HUES64 (cell line): ENCODE data around the gene ZC3H10.
A peak's percentile ranks its signal among the peaks of the same experiment; 100 is the strongest.

ENCODE experiments used
- H3K27ac ChIP-seq: 2 replicates; pipeline ENCODE4 v1.7.0; 2013; ENCODE audit warnings: low read depth, low read length, inconsistent platforms
- H3K27me3 ChIP-seq: 2 replicates; pipeline ENCODE4 v1.6.1; 2013; ENCODE audit warnings: mild to moderate bottlenecking, low read length; ENCODE audit not compliant: insufficient read depth
- H3K36me3 ChIP-seq: 2 replicates; pipeline ENCODE4 v1.6.1; 2013; ENCODE audit warnings: mild to moderate bottlenecking, low read length; ENCODE audit not compliant: insufficient read depth
- H3K4me1 ChIP-seq: 2 replicates; pipeline ENCODE4 v1.6.1; 2013; ENCODE audit warnings: mild to moderate bottlenecking, low read length, moderate library complexity; ENCODE audit not compliant: insufficient read depth
- H3K4me3 ChIP-seq: 2 replicates; pipeline ENCODE4 v1.5.1; 2013; ENCODE audit warnings: mild to moderate bottlenecking, low read length, moderate library complexity
- H3K9ac ChIP-seq: 2 replicates; pipeline ENCODE4 v1.6.1; 2013; ENCODE audit warnings: mild to moderate bottlenecking, low read depth, low read length
- H3K9me3 ChIP-seq: 2 replicates; pipeline ENCODE4 v1.6.1; 2013; ENCODE audit warnings: low read depth, low read length; ENCODE audit not compliant: insufficient read depth
- WGBS: fragments of 150-250, 120-280 bp; methylation state at CpG from one replicate; pipeline ENCODE4 v1.1.7; 2013; ENCODE audit warnings: missing lambda C conversion rate; 5-methylcytosine and 5-hydroxymethylcytosine counted together

ZC3H10 gene

GRCh38 chr12:56081393-56082347, 36.4 kb upstream of the ZC3H10 start:
- 66% methylated on average over 6 of the region's 6 CpGs for WGBS
- H3K4me3 ChIP-seq, result peak overlapping the region; percentile 84
- H3K27me3 ChIP-seq, result no peaks in the 10 kb centered on the region; the same call in 1 of the 2 replicates
- H3K9me3 ChIP-seq, result peaks cover 2% of the 10 kb centered on the region; the same call in 1 of the 2 replicates
- 0 out of 2 replicates have a peak overlapping the region, but pooled peaks have one; percentile 82 for H3K9ac ChIP-seq
- H3K4me1 ChIP-seq, result peaks cover 17% of the 10 kb centered on the region; the same call in 1 of the 2 replicates
- H3K27ac ChIP-seq, result no peak overlapping the region
- peaks cover 21% of the 10 kb centered on the region for H3K36me3 ChIP-seq

GRCh38 chr12:56082382-56082781, 35.7 kb upstream of the ZC3H10 start:
- 90% methylated on average over 2 of the region's 2 CpGs for WGBS
- no peaks in the 10 kb centered on the region for H3K9me3 ChIP-seq
- peaks cover 28% of the 10 kb centered on the region for H3K36me3 ChIP-seq
- H3K27ac ChIP-seq, result no peak overlapping the region
- H3K4me3 ChIP-seq, result no peak overlapping the region
- H3K9ac ChIP-seq, result peak overlapping the region; percentile 5; the same call in 1 of the 2 replicates
- H3K27me3 ChIP-seq, result no peaks in the 10 kb centered on the region; the same call in 1 of the 2 replicates
- H3K4me1 ChIP-seq, result peaks cover 17% of the 10 kb centered on the region; the same call in 1 of the 2 replicates

- H3K27ac ChIP-seq, result no peak overlapping the region
- H3K27me3 ChIP-seq, result no peaks in the 10 kb centered on the region; the same call in 1 of the 2 replicates
- peaks cover 17% of the 10 kb centered on the region; the same call in 1 of the 2 replicates for H3K4me1 ChIP-seq
- H3K9me3 ChIP-seq, result no peaks in the 10 kb centered on the region
- WGBS, result 100% methylated on average over 1 of the region's 3 CpGs
- no peak overlapping the region for H3K4me3 ChIP-seq
- no peak overlapping the region for H3K9ac ChIP-seq
- peaks cover 34% of the 10 kb centered on the region for H3K36me3 ChIP-seq
These were observed 35.1 kb upstream of the ZC3H10 start for GRCh38 chr12:56082967-56083366.

- peaks cover 14% of the 10 kb centered on the region; the same call in 1 of the 2 replicates for H3K4me1 ChIP-seq
- no peaks in the 10 kb centered on the region; the same call in 1 of the 2 replicates for H3K27me3 ChIP-seq
- WGBS, result 94% methylated on average over 15 of the region's 15 CpGs
These were observed 33.0 kb upstream of the ZC3H10 start for GRCh38 chr12:56084958-56085543.

GRCh38 chr12:56086096-56086495, 32.0 kb upstream of the ZC3H10 start:
- H3K9me3 ChIP-seq, result no peaks in the 10 kb centered on the region
- no CpG with 5 or more reads among the region's 3 CpGs for WGBS

More at GRCh38 chr12:56084958-56085543, 33.0 kb upstream of the ZC3H10 start:
- Histone ChIP-seq H3K9me3 (no peaks in the 10 kb centered on the region), H3K27ac (no peak overlapping the region), H3K4me3 (no peak overlapping the region), H3K36me3 (peaks cover 51% of the 10 kb centered on the region), H3K9ac (no peak overlapping the region)

GRCh38 chr12:56086608-56087007, 31.5 kb upstream of the ZC3H10 start:
- no peak overlapping the region for H3K4me3 ChIP-seq
- peaks cover 61% of the 10 kb centered on the region for H3K36me3 ChIP-seq
- WGBS, result 81% methylated on average over 6 of the region's 6 CpGs
- no peaks in the 10 kb centered on the region for H3K27me3 ChIP-seq
- peaks cover 7% of the 10 kb centered on the region; the same call in 1 of the 2 replicates for H3K4me1 ChIP-seq
- no peaks in the 10 kb centered on the region for H3K9me3 ChIP-seq
- no peak overlapping the region for H3K9ac ChIP-seq
- H3K27ac ChIP-seq, result no peak overlapping the region

More at GRCh38 chr12:56086096-56086495, 32.0 kb upstream of the ZC3H10 start:
- H3K4me1 ChIP-seq, result peaks cover 12% of the 10 kb centered on the region; the same call in 1 of the 2 replicates
- H3K9ac ChIP-seq, result no peak overlapping the region
- no peak overlapping the region for H3K4me3 ChIP-seq
- H3K27me3 ChIP-seq, result no peaks in the 10 kb centered on the region
- H3K27ac ChIP-seq, result no peak overlapping the region
- peaks cover 58% of the 10 kb centered on the region for H3K36me3 ChIP-seq

- Histone ChIP-seq H3K4me1 (0 out of 2 replicates have a peak, but pooled peaks cover 2% of the 10 kb centered on the region), H3K9ac (no peak overlapping the region), H3K36me3 (peaks cover 63% of the 10 kb centered on the region), H3K27me3 (no peaks in the 10 kb centered on the region), H3K27ac (no peak overlapping the region), H3K4me3 (no peak overlapping the region), H3K9me3 (no peaks in the 10 kb centered on the region)
- whole genome bisulfite sequencing, result 90% methylated on average over 6 of the region's 6 CpGs
These were observed 30.8 kb upstream of the ZC3H10 start for GRCh38 chr12:56087220-56087619.

- peaks cover 92% of the 10 kb centered on the region for H3K36me3 ChIP-seq
- no peaks in the 10 kb centered on the region for H3K27me3 ChIP-seq
- no peak overlapping the region for H3K9ac ChIP-seq
- H3K27ac ChIP-seq, result no peak overlapping the region
- H3K4me3 ChIP-seq, result no peak overlapping the region
- no peaks in the 10 kb centered on the region for H3K9me3 ChIP-seq
- WGBS, result 97% methylated on average over 6 of the region's 6 CpGs
- no peaks in the 10 kb centered on the region for H3K4me1 ChIP-seq
These were observed 20.3 kb upstream of the ZC3H10 start for GRCh38 chr12:56097738-56098137.

- Histone ChIP-seq H3K4me1 (no peaks in the 10 kb centered on the region), H3K9ac (no peak overlapping the region), H3K27ac (no peak overlapping the region), H3K27me3 (no peaks in the 10 kb centered on the region), H3K36me3 (peaks cover 83% of the 10 kb centered on the region), H3K9me3 (no peaks in the 10 kb centered on the region), H3K4me3 (no peak overlapping the region)
- 95% methylated on average over 3 of the region's 3 CpGs for WGBS
These were observed 19.5 kb upstream of the ZC3H10 start for GRCh38 chr12:56098592-56098991.

- Histone ChIP-seq H3K27me3 (no peaks in the 10 kb centered on the region), H3K27ac (no peak overlapping the region)
- 95% methylated on average over 4 of the region's 4 CpGs for WGBS
These were observed 18.3 kb upstream of the ZC3H10 start for GRCh38 chr12:56099787-56100186.

GRCh38 chr12:56101045-56101444, 17.0 kb upstream of the ZC3H10 start:
- WGBS, result 97% methylated on average over 14 of the region's 14 CpGs
- Histone ChIP-seq H3K27ac (no peak overlapping the region), H3K4me1 (peaks cover under 1% of the 10 kb centered on the region; the same call in 1 of the 2 replicates), H3K36me3 (peaks cover 60% of the 10 kb centered on the region), H3K9ac (no peak overlapping the region), H3K27me3 (no peaks in the 10 kb centered on the region), H3K9me3 (no peaks in the 10 kb centered on the region), H3K4me3 (no peak overlapping the region)

More at GRCh38 chr12:56099787-56100186, 18.3 kb upstream of the ZC3H10 start:
- Histone ChIP-seq H3K36me3 (peaks cover 73% of the 10 kb centered on the region), H3K4me1 (no peaks in the 10 kb centered on the region), H3K9ac (no peak overlapping the region), H3K4me3 (no peak overlapping the region), H3K9me3 (no peaks in the 10 kb centered on the region)
